Tibial nerve (tissue), 4 donors: Measurements from ENCODE around the gene ATRNL1.

ENCODE experiments used
- EP300 ChIP-seq, 2 donors: sonication (generic); formaldehyde crosslinking; IDR thresholded peaks; one replicate each; pipeline ENCODE4 v1.6.1; 2017; ENCODE audit warnings: antibody characterized with exemption in 2 of 2, mild to moderate bottlenecking in 1 of 2
- TF ChIP-seq, protein P1 (sequence below), 5 experiments: fragments of 200-600 bp in 3 of 5; fragments of 450-650 bp in 2 of 5; sonication (generic) in 3 of 5; IDR thresholded peaks; one replicate each; pipeline ENCODE4 v1.5.1; 2016 to 2019; ENCODE audit warnings: antibody characterized with exemption in 5 of 5, mild to moderate bottlenecking in 3 of 5, moderate library complexity in 2 of 5

DNA sequence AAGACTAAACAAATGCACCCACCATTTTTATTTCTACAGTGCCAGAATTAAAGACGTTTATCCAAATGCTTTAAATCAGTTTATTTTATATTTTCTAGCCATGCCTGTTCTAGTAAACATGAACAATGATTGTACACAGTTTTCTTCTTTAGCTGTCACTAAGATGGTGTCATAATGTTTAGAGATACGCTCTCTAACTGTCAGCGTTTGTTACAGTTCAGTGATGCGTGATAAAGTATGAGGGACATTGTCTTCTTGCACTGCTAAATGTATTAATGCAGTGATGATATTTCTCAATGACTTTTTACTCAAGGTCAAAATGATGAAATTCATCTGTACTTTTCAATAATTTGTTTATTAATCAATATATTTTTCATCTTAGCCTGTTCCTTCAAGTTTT, 513.6 kb downstream of the ATRNL1 start:
- TF ChIP-seq, protein P1, sequence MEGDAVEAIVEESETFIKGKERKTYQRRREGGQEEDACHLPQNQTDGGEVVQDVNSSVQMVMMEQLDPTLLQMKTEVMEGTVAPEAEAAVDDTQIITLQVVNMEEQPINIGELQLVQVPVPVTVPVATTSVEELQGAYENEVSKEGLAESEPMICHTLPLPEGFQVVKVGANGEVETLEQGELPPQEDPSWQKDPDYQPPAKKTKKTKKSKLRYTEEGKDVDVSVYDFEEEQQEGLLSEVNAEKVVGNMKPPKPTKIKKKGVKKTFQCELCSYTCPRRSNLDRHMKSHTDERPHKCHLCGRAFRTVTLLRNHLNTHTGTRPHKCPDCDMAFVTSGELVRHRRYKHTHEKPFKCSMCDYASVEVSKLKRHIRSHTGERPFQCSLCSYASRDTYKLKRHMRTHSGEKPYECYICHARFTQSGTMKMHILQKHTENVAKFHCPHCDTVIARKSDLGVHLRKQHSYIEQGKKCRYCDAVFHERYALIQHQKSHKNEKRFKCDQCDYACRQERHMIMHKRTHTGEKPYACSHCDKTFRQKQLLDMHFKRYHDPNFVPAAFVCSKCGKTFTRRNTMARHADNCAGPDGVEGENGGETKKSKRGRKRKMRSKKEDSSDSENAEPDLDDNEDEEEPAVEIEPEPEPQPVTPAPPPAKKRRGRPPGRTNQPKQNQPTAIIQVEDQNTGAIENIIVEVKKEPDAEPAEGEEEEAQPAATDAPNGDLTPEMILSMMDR (IDR thresholded peaks at IDR 0.05), result no peak
- no peak for TF ChIP-seq EP300 (IDR thresholded peaks at IDR 0.05)
